Activated naive CD8-positive, alpha-beta T cell treated with anti-CD3 and anti-CD28 coated beads, Interleukin-2, amount 50 U/mL, for 16 hours (primary cell): ENCODE measurements around the gene BCAS4.
"Not testable (repeated sequence)": the region's sequence is repeated elsewhere in the genome, so short reads cannot be mapped to it uniquely, and the experiment has no call there.

Source experiments
- DNase-seq: peaks from one replicate; pipeline ENCODE4 v3.0.0-alpha.2; 2020; ENCODE audit warnings: low read depth, low spot score

BCAS4 gene

GRCh38 chr20:50794846-50795634, at the start of gene BCAS4:
Gene BCAS4, plus strand, starts transcription at chr20:50795061. Its CDS starts 23 bp downstream, at chr20:50795084.
- peak; percentile 66 for DNase-seq

- DNase-seq = no peak
These were observed 49.2 kb upstream of the BCAS4 start for GRCh38 chr20:50745634-50746137.

- DNase-seq = no peak
These were observed 48.5 kb upstream of the BCAS4 start for GRCh38 chr20:50746138-50746940.

GRCh38 chr20:50747275-50747674, 47.6 kb upstream of the BCAS4 start:
- DNase-seq = no peak

- no peak for DNase-seq
These were observed 44.7 kb upstream of the BCAS4 start for GRCh38 chr20:50750145-50750671.

- DNase-seq = no peak
These were observed 41.7 kb upstream of the BCAS4 start for GRCh38 chr20:50753152-50753551.

- DNase-seq = no peak
These were observed 40.4 kb upstream of the BCAS4 start for GRCh38 chr20:50754420-50754819.

GRCh38 chr20:50756447-50756846, 38.4 kb upstream of the BCAS4 start:
- DNase-seq = no peak

- no peak for DNase-seq
These were observed 36.4 kb upstream of the BCAS4 start for GRCh38 chr20:50758469-50758868.

- no peak for DNase-seq
These were observed 35.9 kb upstream of the BCAS4 start for GRCh38 chr20:50758992-50759391.

- DNase-seq = no peak
These were observed 35.2 kb upstream of the BCAS4 start for GRCh38 chr20:50759678-50760077.

GRCh38 chr20:50762045-50762422, 32.8 kb upstream of the BCAS4 start:
- DNase-seq = no peak

- DNase-seq = no peak
These were observed 32.2 kb upstream of the BCAS4 start for GRCh38 chr20:50762435-50763220.

GRCh38 chr20:50763550-50764458, 31.1 kb upstream of the BCAS4 start:
- DNase-seq = not testable (repeated sequence)

GRCh38 chr20:50765251-50765650, 29.6 kb upstream of the BCAS4 start:
- not testable (repeated sequence) for DNase-seq

GRCh38 chr20:50765674-50766073, 29.2 kb upstream of the BCAS4 start:
- DNase-seq = no peak

GRCh38 chr20:50766955-50767809, 27.7 kb upstream of the BCAS4 start:
- DNase-seq = not testable (repeated sequence)

GRCh38 chr20:50768991-50769390, 25.9 kb upstream of the BCAS4 start:
- not testable (repeated sequence) for DNase-seq

- not testable (repeated sequence) for DNase-seq
These were observed 25.2 kb upstream of the BCAS4 start for GRCh38 chr20:50769551-50770085.
